Kidney capillary endothelial cell (primary cell): ENCODE measurements around the gene PPP1R12B.
"Not testable (repeated sequence)": the region's sequence is repeated elsewhere in the genome, so short reads cannot be mapped to it uniquely, and the experiment has no call there.

ENCODE experiments used
- DNase-seq: peaks from one replicate; pipeline ENCODE4 v3.0.0-alpha.2; 2018; ENCODE audit warnings: low spot score

PPP1R12B gene

GRCh38 chr1:202483362-202483761, 134.9 kb downstream of the PPP1R12B start:
- not testable (repeated sequence) for DNase-seq

DNA sequence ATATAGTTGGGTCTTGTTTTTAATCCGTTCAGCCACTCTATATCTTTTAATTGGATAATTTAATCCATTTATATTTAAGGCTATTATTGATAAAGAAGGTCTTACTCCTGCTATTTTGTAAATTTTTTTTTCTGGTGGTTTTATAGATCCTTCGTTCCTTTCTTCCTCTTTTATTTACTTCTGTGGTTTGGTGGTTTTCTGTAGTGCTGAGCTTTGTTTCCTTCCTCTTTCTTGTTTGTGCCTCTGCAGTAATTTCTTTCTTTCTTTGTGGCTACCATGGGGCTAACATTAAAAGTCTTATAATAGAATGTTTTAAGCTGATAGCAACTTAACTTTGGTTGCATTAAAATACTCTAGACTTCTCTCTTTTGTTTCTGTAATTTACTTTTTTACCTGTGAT, 135.5 kb downstream of the PPP1R12B start:
- not testable (repeated sequence) for DNase-seq

GRCh38 chr1:202484820-202485219, 136.3 kb downstream of the PPP1R12B start:
- not testable (repeated sequence) for DNase-seq

DNA sequence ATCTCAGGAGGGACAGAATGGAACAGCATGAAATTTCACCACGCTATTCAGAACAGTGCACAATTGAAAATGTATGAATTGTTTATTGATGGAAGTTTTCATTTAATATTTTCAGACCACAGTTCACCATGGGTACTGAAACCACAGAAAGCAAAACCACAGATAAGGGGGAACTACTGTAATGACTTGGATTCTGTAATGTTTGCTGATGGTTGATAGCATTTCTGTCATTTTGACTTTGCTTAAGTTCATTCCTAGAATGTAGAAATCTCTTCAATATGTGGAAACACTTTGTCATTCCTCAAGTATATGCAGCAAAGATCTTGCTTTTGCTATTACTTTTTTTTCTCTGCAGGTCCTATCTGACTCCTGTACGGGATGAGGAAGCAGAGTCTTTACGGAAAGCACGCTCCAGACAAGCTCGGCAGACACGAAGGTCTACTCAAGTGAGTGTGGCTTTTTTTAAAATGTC, 139.7 kb downstream of the PPP1R12B start:
- not testable (repeated sequence) for DNase-seq

DNA sequence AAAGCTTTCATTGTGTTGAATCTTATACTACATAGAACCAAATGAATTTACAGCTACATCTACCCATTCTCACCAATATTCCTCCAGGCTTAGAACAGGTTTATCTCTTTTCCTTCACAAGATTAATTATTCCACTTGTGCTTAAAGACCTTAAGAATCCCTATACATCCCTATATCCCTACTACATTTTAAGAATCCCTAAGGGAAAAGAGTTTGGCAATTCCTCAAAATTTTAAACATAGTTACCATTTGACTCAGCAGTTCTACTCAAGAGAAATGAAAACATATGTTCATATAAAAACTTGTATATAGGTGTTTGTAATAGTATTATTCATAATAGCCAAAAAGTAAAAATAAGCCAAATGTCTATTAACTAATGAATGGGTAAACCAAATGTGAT, 140.6 kb downstream of the PPP1R12B start:
- DNase-seq = not testable (repeated sequence)

DNA sequence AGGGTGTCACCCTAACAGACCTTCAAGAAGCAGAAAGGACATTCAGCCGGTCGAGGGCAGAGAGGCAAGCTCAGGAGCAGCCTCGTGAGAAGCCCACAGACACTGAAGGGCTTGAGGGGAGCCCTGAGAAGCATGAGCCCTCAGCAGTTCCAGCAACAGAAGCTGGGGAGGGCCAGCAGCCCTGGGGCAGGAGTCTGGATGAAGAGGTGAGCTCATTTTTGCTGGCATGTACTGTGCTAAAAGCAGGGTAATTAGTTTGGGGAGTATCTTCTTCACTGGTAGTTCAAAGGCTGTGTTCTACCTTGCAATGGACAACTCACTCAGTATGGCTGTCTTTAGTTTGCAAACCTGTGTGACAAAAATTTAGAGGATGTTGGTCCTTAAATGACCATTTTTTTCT, 144.6 kb downstream of the PPP1R12B start:
- DNase-seq = not testable (repeated sequence)

- DNase-seq = no peak
These were observed 150.0 kb downstream of the PPP1R12B start for GRCh38 chr1:202498542-202498941.

DNA sequence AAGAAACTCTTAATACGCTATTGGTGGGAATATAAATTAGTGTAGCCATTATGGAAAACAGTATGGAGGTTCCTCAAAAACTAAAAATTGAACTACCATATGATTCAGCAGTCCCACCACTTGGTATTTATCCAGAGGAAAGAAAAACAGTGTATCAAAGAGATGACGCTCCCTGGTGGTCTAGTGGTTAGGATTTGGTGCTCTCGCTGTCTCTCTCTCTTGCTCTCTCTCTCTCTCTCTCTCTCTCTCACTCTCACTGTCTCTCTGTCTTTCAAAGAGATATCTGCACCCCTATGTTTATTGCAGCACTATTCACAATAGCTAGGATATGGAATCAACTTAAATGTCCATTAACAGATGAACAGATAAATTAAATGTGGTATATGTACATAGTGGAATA, 151.5 kb downstream of the PPP1R12B start:
- DNase-seq = not testable (repeated sequence)

GRCh38 chr1:202501281-202501680, 152.8 kb downstream of the PPP1R12B start:
- peak; percentile 11 for DNase-seq

GRCh38 chr1:202505356-202505755, 156.9 kb downstream of the PPP1R12B start:
- no peak for DNase-seq

DNA sequence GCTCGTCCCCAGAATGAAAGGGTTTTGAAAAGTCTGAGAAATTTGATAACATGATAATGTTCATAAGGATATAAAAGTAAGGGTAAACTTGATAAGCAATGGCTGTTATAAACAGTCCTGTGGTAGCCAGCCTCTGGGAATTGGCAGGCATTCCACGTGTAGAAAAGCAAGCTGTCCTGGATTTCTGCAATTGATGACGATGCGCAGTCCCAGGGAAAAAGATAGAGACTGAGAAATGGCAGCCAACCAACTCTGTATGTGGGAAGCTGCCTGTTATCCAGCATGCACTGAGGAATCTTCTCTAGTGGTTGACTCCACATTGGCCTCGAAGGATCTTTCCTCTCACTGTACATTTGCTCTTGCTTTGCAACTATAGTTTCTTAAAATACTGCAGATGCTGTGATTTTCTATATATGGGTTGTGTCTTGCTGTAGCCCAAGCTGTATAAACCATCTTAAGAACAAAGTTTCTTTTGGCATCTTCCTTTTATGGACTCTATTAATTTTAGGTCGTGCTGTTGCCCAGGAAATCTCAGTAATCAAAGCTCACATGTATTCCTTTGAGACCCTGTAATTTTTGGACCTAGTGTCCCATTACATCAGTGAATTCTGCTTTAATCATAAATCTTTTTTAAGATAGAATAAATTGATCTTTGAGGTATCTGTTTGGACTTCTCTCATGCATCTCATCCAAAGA, 157.5 kb downstream of the PPP1R12B start:
- not testable (repeated sequence) for DNase-seq

- not testable (repeated sequence) for DNase-seq
These were observed 160.4 kb downstream of the PPP1R12B start for GRCh38 chr1:202508863-202509262.

DNA sequence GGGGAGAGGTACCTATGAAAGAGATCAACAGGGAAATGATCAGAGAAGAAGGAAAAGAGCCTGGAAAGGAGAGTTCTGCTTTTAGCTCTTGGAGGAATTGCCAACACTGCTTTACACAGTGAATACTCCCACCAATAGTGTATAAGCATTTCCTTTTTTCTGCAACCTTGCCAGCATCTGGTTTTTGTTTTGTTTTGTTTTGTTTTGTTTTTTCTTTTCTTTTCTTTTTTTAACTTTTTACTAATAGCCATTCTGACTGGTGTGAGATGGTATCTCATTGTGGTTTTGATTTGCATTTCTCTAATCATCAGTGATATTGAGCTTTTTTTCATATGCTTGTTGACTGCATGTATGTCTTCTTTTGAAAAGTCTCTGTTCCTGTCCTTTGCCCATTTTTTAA, 165.4 kb downstream of the PPP1R12B start:
- DNase-seq = not testable (repeated sequence)

DNA sequence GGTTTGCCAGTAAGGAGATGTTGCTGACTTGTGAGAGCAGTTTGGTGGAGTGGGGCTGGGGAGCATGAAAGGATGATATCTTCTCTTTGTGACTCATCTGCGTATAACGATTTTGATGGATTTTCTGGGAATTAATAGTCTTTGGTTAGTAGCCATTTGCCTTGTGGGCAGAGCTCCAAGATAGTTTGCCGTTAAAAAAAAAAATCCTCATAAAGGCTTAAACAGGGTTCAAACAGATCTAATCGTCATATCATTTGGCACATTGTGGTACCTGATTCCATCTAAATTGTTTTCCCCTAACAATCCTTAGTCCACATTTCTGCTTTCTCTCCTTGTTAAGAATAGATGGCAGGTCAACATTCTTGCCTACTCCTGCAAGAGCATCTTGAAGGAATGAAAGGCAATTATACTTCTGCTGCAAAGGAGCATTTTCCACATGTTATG, 168.0 kb downstream of the PPP1R12B start:
- no peak for DNase-seq

- DNase-seq = not testable (repeated sequence)
These were observed 168.6 kb downstream of the PPP1R12B start for GRCh38 chr1:202517146-202517545.

DNA sequence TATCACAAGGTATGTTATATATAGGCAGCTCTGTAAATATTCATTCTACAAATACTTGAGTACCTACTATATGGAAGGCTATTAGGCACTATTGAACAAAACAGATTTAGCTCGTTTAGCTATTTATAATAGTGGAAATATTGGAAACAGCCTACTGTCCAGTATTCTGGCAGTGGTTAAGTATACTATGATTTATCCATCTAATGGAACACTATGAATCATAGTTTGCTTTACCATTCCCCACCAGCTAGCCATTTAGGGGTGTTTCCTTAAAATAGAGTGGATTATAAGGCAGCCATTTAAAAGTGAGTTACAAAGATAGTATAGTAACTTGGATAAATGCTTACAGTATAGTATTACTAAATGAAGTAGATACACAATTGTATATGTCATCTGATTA, 169.7 kb downstream of the PPP1R12B start:
- not testable (repeated sequence) for DNase-seq

- not testable (repeated sequence) for DNase-seq
These were observed 170.4 kb downstream of the PPP1R12B start for GRCh38 chr1:202518905-202519304.

DNA sequence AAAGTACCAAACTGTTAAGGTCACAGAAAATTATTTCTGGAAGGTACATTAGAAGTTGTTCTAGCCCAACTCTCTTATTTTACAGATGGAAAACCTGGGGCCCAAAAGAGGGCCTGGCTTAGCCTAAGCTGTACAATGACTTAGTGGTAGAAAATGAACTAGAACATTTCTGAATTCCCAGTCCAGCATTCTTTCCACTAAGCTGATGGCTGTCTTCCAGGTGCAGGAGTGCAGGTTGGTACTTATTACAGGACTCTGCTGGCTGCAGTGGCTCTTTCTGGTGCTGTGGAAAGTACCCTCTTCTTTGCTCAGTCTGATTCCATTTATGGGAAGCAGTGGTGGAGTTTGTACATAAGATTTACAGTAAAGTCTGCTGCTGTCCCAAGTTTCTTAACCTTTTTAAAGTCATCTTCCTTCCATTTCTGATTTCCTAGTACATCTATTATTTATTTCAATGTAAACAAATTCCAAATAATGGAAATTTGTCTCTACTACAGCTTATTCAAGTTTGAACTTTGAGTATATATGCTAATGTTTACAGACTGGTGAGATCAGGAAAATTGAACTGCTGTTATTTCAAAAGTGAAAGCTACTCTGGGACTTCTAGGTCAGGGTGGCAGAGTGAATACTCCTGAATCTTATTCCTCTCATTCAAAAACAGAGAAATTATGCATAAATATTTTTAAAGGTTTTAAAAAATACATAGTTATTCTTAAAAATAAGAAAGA, 171.8 kb downstream of the PPP1R12B start:
- not testable (repeated sequence) for DNase-seq

- not testable (repeated sequence) for DNase-seq
These were observed 172.3 kb downstream of the PPP1R12B start for GRCh38 chr1:202520857-202521216.

GRCh38 chr1:202521484-202521883, 173.0 kb downstream of the PPP1R12B start:
- not testable (repeated sequence) for DNase-seq

- DNase-seq = no peak
These were observed 173.4 kb downstream of the PPP1R12B start for GRCh38 chr1:202521886-202522285.

DNA sequence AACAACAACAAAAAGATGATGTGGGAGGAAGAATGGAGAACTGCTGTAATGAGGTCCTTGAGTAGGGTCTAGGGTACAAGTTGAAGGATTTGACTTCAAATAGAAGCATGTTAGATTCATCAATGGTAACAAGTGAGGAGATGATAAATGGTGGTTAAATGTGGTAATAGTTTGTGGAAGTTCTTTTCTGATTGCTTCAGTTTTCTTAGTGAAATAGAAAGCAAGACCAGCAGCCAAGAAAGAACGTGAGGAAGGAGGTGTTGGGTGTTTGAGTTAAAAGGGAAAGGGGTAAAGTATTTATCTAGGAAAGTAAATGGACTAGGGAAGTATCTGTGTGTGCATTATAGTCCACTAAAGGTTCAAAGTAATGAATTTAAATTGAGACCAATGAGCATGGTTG, 177.6 kb downstream of the PPP1R12B start:
- DNase-seq = not testable (repeated sequence)

- DNase-seq = not testable (repeated sequence)
These were observed 179.7 kb downstream of the PPP1R12B start for GRCh38 chr1:202528096-202528722.
